Left ventricle myocardium inferior (tissue), 1 donor: Measurements from ENCODE around the gene CCR5. TPM values are rescaled to one million over a fixed set of nuclear protein-coding genes. Genes with fewer than 3 reads are reported as not detected.
A peak's percentile ranks its signal among the peaks of the same experiment; 100 is the strongest.

Source experiments
- DNase-seq: peaks from one replicate; pipeline ENCODE4 v3.0.0-alpha.2; 2020
- H3K27ac ChIP-seq: fragments of 200-600 bp; replicated peaks from 2 replicates; pipeline ENCODE4 v1.8.0; 2021
- H3K27me3 ChIP-seq: fragments of 200-600 bp; 2 replicates; pipeline ENCODE4 v1.8.0; 2021; ENCODE audit warnings: low read depth
- H3K36me3 ChIP-seq: fragments of 200-600 bp; 2 replicates; pipeline ENCODE4 v1.8.0; 2021
- H3K4me1 ChIP-seq: fragments of 200-600 bp; 2 replicates; pipeline ENCODE4 v1.8.0; 2021
- H3K4me3 ChIP-seq: fragments of 200-600 bp; 2 replicates; pipeline ENCODE4 v1.8.0; 2021; ENCODE audit warnings: mild to moderate bottlenecking, moderate library complexity
- H3K9me3 ChIP-seq: fragments of 200-600 bp; replicated peaks from 2 replicates; pipeline ENCODE4 v1.8.0; 2021
- intact Hi-C: fragments of 100-400 bp; cut with micrococcal nuclease; formaldehyde crosslinking; loops from one replicate; pipeline ENCODE4 v1.11.0; 2022
- total RNA-seq: library from RNA; stranded (reverse); fragmentation: NEBNext Ultra II Directional; extraction: Animal tissue kit (Norgen Biotek cat#: 25700); gene quantifications from one replicate; pipeline ENCODE4 v1.2.1, GENCODE V29; 2021
- TF ChIP-seq, protein P1 (sequence below): fragments of 200-600 bp; IDR thresholded peaks from 2 replicates; pipeline ENCODE4 v1.8.0; 2021; ENCODE audit warnings: antibody characterized with exemption, mild to moderate bottlenecking, borderline replicate concordance
- donor health status: DM: no; HTN: yes; CAD: no; lungs with severe emphysema.

The CCR5 gene
- total RNA-seq, 1 donor from 2014 or later = 0.22 TPM

- Histone ChIP-seq H3K4me1 (peaks cover 69% of the 10 kb centered on the region), H3K4me3 (peak overlapping the region; percentile 60), H3K36me3 (no peaks in the 10 kb centered on the region)
Observed at GRCh38 chr3:46406443-46406787, 35.7 kb downstream of the CCR5 start.

GRCh38 chr3:46406788-46407611 is 36.3 kb downstream of the CCR5 start, which contains the start of the genes CCR5AS and CCRL2:
Gene CCR5AS, minus strand, starts transcription at chr3:46407066.
Gene CCRL2, plus strand, starts transcription at chr3:46407259. Its CDS starts 821 bp downstream, at chr3:46408080.
- DNase-seq = peak; percentile 45
- H3K4me1 ChIP-seq = peaks cover 75% of the 10 kb centered on the region
- TF ChIP-seq, protein P1, sequence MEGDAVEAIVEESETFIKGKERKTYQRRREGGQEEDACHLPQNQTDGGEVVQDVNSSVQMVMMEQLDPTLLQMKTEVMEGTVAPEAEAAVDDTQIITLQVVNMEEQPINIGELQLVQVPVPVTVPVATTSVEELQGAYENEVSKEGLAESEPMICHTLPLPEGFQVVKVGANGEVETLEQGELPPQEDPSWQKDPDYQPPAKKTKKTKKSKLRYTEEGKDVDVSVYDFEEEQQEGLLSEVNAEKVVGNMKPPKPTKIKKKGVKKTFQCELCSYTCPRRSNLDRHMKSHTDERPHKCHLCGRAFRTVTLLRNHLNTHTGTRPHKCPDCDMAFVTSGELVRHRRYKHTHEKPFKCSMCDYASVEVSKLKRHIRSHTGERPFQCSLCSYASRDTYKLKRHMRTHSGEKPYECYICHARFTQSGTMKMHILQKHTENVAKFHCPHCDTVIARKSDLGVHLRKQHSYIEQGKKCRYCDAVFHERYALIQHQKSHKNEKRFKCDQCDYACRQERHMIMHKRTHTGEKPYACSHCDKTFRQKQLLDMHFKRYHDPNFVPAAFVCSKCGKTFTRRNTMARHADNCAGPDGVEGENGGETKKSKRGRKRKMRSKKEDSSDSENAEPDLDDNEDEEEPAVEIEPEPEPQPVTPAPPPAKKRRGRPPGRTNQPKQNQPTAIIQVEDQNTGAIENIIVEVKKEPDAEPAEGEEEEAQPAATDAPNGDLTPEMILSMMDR = no peak
- intact Hi-C loops = no loop called here
- H3K27me3 ChIP-seq = no peaks in the 10 kb centered on the region
- H3K4me3 ChIP-seq = peak within 1 kb of the TSS; percentile 60
- no peaks in the 10 kb centered on the region for H3K9me3 ChIP-seq
- peak within 1 kb of the TSS; percentile 84 for H3K27ac ChIP-seq
- no peaks in the 10 kb centered on the region for H3K36me3 ChIP-seq

More at GRCh38 chr3:46406443-46406787, 35.7 kb downstream of the CCR5 start:
- intact Hi-C loops = no loop called here
- Histone ChIP-seq H3K27me3 (no peaks in the 10 kb centered on the region), H3K27ac (peak overlapping the region; percentile 84), H3K9me3 (no peaks in the 10 kb centered on the region)
- DNase-seq = no peak
- TF ChIP-seq, protein P1 = no peak

GRCh38 chr3:46407970-46408369 is 37.2 kb downstream of the CCR5 start:
- TF ChIP-seq, protein P1 = no peak
- Histone ChIP-seq H3K4me1 (peaks cover 84% of the 10 kb centered on the region), H3K27ac (peak overlapping the region; percentile 84), H3K4me3 (peak overlapping the region; percentile 60), H3K9me3 (no peaks in the 10 kb centered on the region), H3K36me3 (no peaks in the 10 kb centered on the region), H3K27me3 (no peaks in the 10 kb centered on the region)
- no peak for DNase-seq
- intact Hi-C loops = no loop called here

GRCh38 chr3:46408853-46409252 is 38.1 kb downstream of the CCR5 start:
- intact Hi-C loops = no loop called here
- Histone ChIP-seq H3K9me3 (no peaks in the 10 kb centered on the region), H3K4me1 (peaks cover 93% of the 10 kb centered on the region), H3K36me3 (no peaks in the 10 kb centered on the region), H3K4me3 (no peak overlapping the region), H3K27me3 (no peaks in the 10 kb centered on the region), H3K27ac (no peak overlapping the region)
- TF ChIP-seq, protein P1 = no peak
- DNase-seq = no peak

- H3K4me3 ChIP-seq = no peak overlapping the region
- no peaks in the 10 kb centered on the region for H3K36me3 ChIP-seq
- DNase-seq = no peak
- intact Hi-C loops = no loop called here
- H3K27me3 ChIP-seq = no peaks in the 10 kb centered on the region
- peaks cover 96% of the 10 kb centered on the region for H3K4me1 ChIP-seq
- peak overlapping the region; percentile 16 for H3K27ac ChIP-seq
- H3K9me3 ChIP-seq = no peaks in the 10 kb centered on the region
- TF ChIP-seq, protein P1 = peak; percentile 15
Observed at GRCh38 chr3:46409739-46410489, 39.2 kb downstream of the CCR5 start.
